Esophagus squamous epithelium (tissue), 5 donors: ENCODE data around the gene AXL. TPM values are rescaled to one million over a fixed set of nuclear protein-coding genes. Genes with fewer than 3 reads are reported as not detected.

Source experiments
- DNase-seq: peaks from one replicate; lab custom pipeline; 2025; lab: John Stamatoyannopoulos, UW
- H3K27ac ChIP-seq, 4 donors: fragments of 200-600 bp; sonication (generic); one replicate each; pipeline ENCODE4 v1.5.1; 2016 to 2019; ENCODE audit warnings: mild to moderate bottlenecking in 1 of 4
- H3K27me3 ChIP-seq, 4 donors: fragments of 200-600 bp; sonication (generic); 1 replicate in 3 of 4; 2 replicates in 1 of 4; pipeline versions ENCODE4 v1.5.1 to v1.6.0; 2017 to 2021; ENCODE audit warnings: antibody characterized with exemption in 1 of 4
- H3K36me3 ChIP-seq, 3 donors: fragments of 200-600 bp; sonication (generic); one replicate each; pipeline ENCODE4 v1.5.1; 2016 to 2019
- H3K4me1 ChIP-seq, 3 donors: fragments of 200-600 bp; sonication (generic); one replicate each; pipeline ENCODE4 v1.5.1; 2017 to 2019
- H3K4me3 ChIP-seq, 4 donors: fragments of 200-600 bp; sonication (generic); 1 replicate in 3 of 4; 2 replicates in 1 of 4; pipeline ENCODE4 v1.5.1; 2016 to 2019; ENCODE audit warnings: mild to moderate bottlenecking in 2 of 4, moderate library complexity in 1 of 4
- H3K9me3 ChIP-seq, 3 donors: fragments of 200-600 bp; sonication (generic); one replicate each; pipeline ENCODE4 v1.5.1; 2016 to 2019
- POLR2A ChIP-seq, 4 donors: fragments of 450-650 bp; IDR thresholded peaks; one replicate each; pipeline ENCODE4 v1.6.1; 2017; ENCODE audit warnings: antibody characterized with exemption in 4 of 4, mild to moderate bottlenecking in 4 of 4, moderate library complexity in 3 of 4
- WGBS, 2 donors: methylation state at CpG; one replicate each; pipeline ENCODE4 v1.1.5; 2018; 5-methylcytosine and 5-hydroxymethylcytosine counted together
- intact Hi-C: fragments of 100-400 bp; cut with DNase I; formaldehyde crosslinking; loops from one replicate; pipeline ENCODE4 v1.15.0; 2022
- total RNA-seq, 4 donors: library from RNA; depleted of rRNA; stranded (reverse); fragments of >200 nt; gene quantifications; one replicate each; pipeline ENCODE4 v1.1.0, GENCODE V29; 2016
- TF ChIP-seq, protein P1 (sequence below), 6 experiments: fragments of 450-650 bp in 4 of 6; fragments of 200-600 bp in 2 of 6; sonication (generic) in 2 of 6; IDR thresholded peaks; one replicate each; pipeline ENCODE4 v1.5.1; 2016 to 2019; ENCODE audit warnings: antibody characterized with exemption in 6 of 6, mild to moderate bottlenecking in 4 of 6, moderate library complexity in 4 of 6
- donor health status: DM: yes; HTN: yes; CAD: no.

AXL gene
- total RNA-seq, 4 donors from 2014 or later, result 5.3 to 40.2 (median 17.3) TPM

- intact Hi-C loops, result no loop called here
- peaks cover 0 to 70% (median 0%) of the 10 kb centered on the region in 3 donors for H3K36me3 ChIP-seq
- WGBS, 2 donors, result 48 to 81% methylated on average over 3 to 7 of the region's 10 CpGs
- TF ChIP-seq POLR2A (IDR thresholded peaks at IDR 0.05), result no peak
- TF ChIP-seq, protein P1, sequence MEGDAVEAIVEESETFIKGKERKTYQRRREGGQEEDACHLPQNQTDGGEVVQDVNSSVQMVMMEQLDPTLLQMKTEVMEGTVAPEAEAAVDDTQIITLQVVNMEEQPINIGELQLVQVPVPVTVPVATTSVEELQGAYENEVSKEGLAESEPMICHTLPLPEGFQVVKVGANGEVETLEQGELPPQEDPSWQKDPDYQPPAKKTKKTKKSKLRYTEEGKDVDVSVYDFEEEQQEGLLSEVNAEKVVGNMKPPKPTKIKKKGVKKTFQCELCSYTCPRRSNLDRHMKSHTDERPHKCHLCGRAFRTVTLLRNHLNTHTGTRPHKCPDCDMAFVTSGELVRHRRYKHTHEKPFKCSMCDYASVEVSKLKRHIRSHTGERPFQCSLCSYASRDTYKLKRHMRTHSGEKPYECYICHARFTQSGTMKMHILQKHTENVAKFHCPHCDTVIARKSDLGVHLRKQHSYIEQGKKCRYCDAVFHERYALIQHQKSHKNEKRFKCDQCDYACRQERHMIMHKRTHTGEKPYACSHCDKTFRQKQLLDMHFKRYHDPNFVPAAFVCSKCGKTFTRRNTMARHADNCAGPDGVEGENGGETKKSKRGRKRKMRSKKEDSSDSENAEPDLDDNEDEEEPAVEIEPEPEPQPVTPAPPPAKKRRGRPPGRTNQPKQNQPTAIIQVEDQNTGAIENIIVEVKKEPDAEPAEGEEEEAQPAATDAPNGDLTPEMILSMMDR (IDR thresholded peaks at IDR 0.05), result no peak
- H3K27ac ChIP-seq, result no peak overlapping the region
- no peak overlapping the region for H3K4me3 ChIP-seq
- no peaks in the 10 kb centered on the region for H3K27me3 ChIP-seq
- H3K4me1 ChIP-seq, result peaks cover 0 to 6% (median 0%) of the 10 kb centered on the region in 3 donors
- no peak for DNase-seq
- no peaks in the 10 kb centered on the region for H3K9me3 ChIP-seq
Measured at GRCh38 chr19:41238244-41238643, 19.2 kb downstream of the AXL start.

- intact Hi-C loops, result no loop called here
- peaks cover 0 to 75% (median 0%) of the 10 kb centered on the region in 3 donors for H3K36me3 ChIP-seq
- H3K27ac ChIP-seq, result no peak overlapping the region
- no peaks in the 10 kb centered on the region for H3K9me3 ChIP-seq
- H3K4me1 ChIP-seq, result peaks cover 0 to 6% (median 0%) of the 10 kb centered on the region in 3 donors
- no peak overlapping the region for H3K4me3 ChIP-seq
- no peak for DNase-seq
- no peaks in the 10 kb centered on the region for H3K27me3 ChIP-seq
- 35 to 53% methylated on average over 9 of the region's 9 CpGs for WGBS, 2 donors
- TF ChIP-seq, protein P1 (IDR thresholded peaks at IDR 0.05), result no peak
- no peak for TF ChIP-seq POLR2A (IDR thresholded peaks at IDR 0.05)
Measured at GRCh38 chr19:41239363-41239762, 20.3 kb downstream of the AXL start.

DNA sequence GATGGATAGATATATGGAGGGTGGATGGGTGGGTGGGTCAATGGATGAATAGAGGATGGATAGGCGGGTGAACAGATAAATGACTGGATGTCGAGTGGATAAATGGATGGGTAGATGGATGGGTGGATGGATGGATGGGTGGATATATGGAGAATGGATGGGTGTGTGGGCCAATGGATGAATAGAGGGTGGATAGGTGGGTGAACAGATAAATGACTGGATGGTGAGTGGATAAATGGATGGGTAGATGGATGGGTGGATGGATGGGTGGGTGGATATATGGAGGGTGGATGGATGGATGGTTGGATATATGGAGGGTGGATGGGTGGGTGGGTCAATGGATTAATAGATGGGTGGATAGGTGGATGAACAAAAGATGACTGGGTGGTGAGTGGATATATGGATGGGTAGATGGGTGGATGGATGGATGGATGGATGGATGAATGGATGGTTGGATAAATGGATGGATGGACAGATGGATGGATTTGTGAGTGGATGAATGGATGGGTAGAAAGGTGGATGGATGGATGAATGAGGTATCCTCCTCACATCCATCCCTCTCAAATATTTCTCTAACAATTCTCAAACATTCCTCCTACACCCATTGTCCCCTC lies 21.0 kb downstream of the AXL start:
- intact Hi-C loops, result no loop called here
- no peak for DNase-seq
- Histone ChIP-seq H3K4me3 (no peak overlapping the region), H3K27me3 (no peaks in the 10 kb centered on the region), H3K4me1 (peaks cover 0 to 6% (median 0%) of the 10 kb centered on the region in 3 donors), H3K9me3 (no peaks in the 10 kb centered on the region), H3K27ac (no peak overlapping the region), H3K36me3 (peaks cover 0 to 82% (median 0%) of the 10 kb centered on the region in 3 donors)
- 77 to 94% methylated on average over 2 of the region's 2 CpGs for WGBS, 2 donors
- TF ChIP-seq POLR2A (IDR thresholded peaks at IDR 0.05), result no peak
- TF ChIP-seq, protein P1 (IDR thresholded peaks at IDR 0.05), result no peak

- Histone ChIP-seq H3K9me3 (no peaks in the 10 kb centered on the region), H3K27me3 (no peaks in the 10 kb centered on the region), H3K4me3 (no peak overlapping the region), H3K36me3 (peaks cover 0 to 91% (median 0%) of the 10 kb centered on the region in 3 donors), H3K27ac (no peak overlapping the region), H3K4me1 (peaks cover 0 to 6% (median 0%) of the 10 kb centered on the region in 3 donors)
- 84 to 86% methylated on average over 5 of the region's 5 CpGs for WGBS, 2 donors
- intact Hi-C loops, result no loop called here
- no peak for DNase-seq
- TF ChIP-seq, protein P1 (IDR thresholded peaks at IDR 0.05), result no peak
- TF ChIP-seq POLR2A (IDR thresholded peaks at IDR 0.05), result no peak
Measured at GRCh38 chr19:41241859-41242258, 22.8 kb downstream of the AXL start.

DNA sequence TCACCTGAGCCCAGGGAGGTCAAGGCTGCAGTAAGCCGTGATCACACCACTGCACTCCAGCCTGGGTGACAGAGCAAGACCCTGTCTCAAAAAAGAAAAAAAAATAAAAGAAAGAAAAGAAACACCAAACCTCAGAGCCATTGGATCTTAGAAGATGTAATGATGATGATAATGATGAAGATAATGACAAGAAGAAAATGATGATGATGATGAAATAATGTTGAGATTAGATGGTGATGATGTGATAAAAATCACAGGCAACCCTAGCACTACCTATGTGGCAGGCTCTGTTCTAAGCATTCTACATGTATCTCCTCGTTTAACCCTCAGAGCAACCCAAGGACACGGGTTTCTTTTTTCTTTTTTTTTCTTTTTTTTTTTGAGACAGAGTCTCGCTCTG lies 25.1 kb downstream of the AXL start:
- H3K36me3 ChIP-seq, result peaks cover 0 to 91% (median 0%) of the 10 kb centered on the region in 3 donors

More for the DNA sequence above, 25.1 kb downstream of the AXL start:
- Histone ChIP-seq H3K27ac (no peak overlapping the region), H3K4me1 (peaks cover 0 to 5% (median 0%) of the 10 kb centered on the region in 3 donors), H3K4me3 (no peak overlapping the region), H3K27me3 (no peaks in the 10 kb centered on the region), H3K9me3 (no peaks in the 10 kb centered on the region)
- 80 to 92% methylated on average over 4 of the region's 4 CpGs for WGBS, 2 donors
- intact Hi-C loops, result no loop called here
- DNase-seq, result no peak
- TF ChIP-seq, protein P1 (IDR thresholded peaks at IDR 0.05), result no peak
- TF ChIP-seq POLR2A (IDR thresholded peaks at IDR 0.05), result no peak
